Astrocyte (in vitro differentiated cells and primary cell): ENCODE results near the gene ALPL. TPM values are rescaled to one million over a fixed set of nuclear protein-coding genes. Genes with fewer than 3 reads are reported as not detected.

ENCODE experiments used
- DNase-seq: peaks from one replicate; pipeline ENCODE4 v3.0.0-alpha.2; 2010; ENCODE audit warnings: low read depth
- FAIRE-seq: peaks from 2 replicates; lab custom pipeline; 2011; peaks lifted over from hg19 to GRCh38; lab: Jason Lieb, UNC
- H2AFZ ChIP-seq: 2 replicates; pipeline ENCODE4 v1.6.0; 2012; ENCODE audit warnings: low read depth, low read length, inconsistent platforms
- H3K27ac ChIP-seq: 2 replicates; pipeline ENCODE4 v1.5.1; 2011; ENCODE audit warnings: low read depth, low read length, inconsistent platforms
- H3K27me3 ChIP-seq: 2 replicates; pipeline ENCODE4 v1.6.0; 2011; ENCODE audit warnings: low read length, inconsistent platforms; ENCODE audit not compliant: insufficient read depth
- H3K36me3 ChIP-seq: 2 replicates; pipeline ENCODE4 v1.5.1; 2011; ENCODE audit warnings: low read length, inconsistent platforms; ENCODE audit not compliant: insufficient read depth
- H3K4me1 ChIP-seq: 2 replicates; pipeline ENCODE4 v1.5.1; 2011; ENCODE audit warnings: low read length, inconsistent platforms; ENCODE audit not compliant: insufficient read depth
- H3K4me2 ChIP-seq: 2 replicates; pipeline ENCODE4 v1.6.0; 2012; ENCODE audit warnings: low read length, inconsistent platforms
- H3K4me3 ChIP-seq: 2 replicates; pipeline ENCODE4 v1.5.1; 2011; ENCODE audit warnings: low read depth, mild to moderate bottlenecking, low read length, inconsistent platforms; ENCODE audit not compliant: insufficient read depth
- H3K79me2 ChIP-seq: 2 replicates; pipeline ENCODE4 v1.6.0; 2012; ENCODE audit warnings: mild to moderate bottlenecking, low read length, inconsistent platforms; ENCODE audit not compliant: insufficient read depth
- H3K9ac ChIP-seq: 2 replicates; pipeline ENCODE4 v1.6.0; 2012; ENCODE audit warnings: mild to moderate bottlenecking, low read length, inconsistent platforms
- H3K9me3 ChIP-seq: 2 replicates; pipeline ENCODE4 v1.5.1; 2012; ENCODE audit warnings: low read depth, mild to moderate bottlenecking, low read length, inconsistent platforms; ENCODE audit not compliant: insufficient read depth
- H4K20me1 ChIP-seq: 2 replicates; pipeline ENCODE4 v1.6.0; 2012; ENCODE audit warnings: low read length, inconsistent platforms; ENCODE audit not compliant: insufficient read depth
- H3K27ac Mint-ChIP-seq: one replicate; pipeline ENCODE4 v1.8.0; 2021; ENCODE audit warnings: mild to moderate bottlenecking, mixed read lengths; ENCODE audit not compliant: unreplicated experiment
- H3K27me3 Mint-ChIP-seq: one replicate; pipeline ENCODE4 v1.8.0; 2021; ENCODE audit warnings: low read depth, mixed read lengths; ENCODE audit not compliant: unreplicated experiment
- H3K36me3 Mint-ChIP-seq: one replicate; pipeline ENCODE4 v1.8.0; 2021; ENCODE audit warnings: low read depth, mixed read lengths; ENCODE audit not compliant: unreplicated experiment
- H3K4me1 Mint-ChIP-seq: one replicate; pipeline ENCODE4 v1.8.0; 2021; ENCODE audit warnings: low read depth, mixed read lengths; ENCODE audit not compliant: unreplicated experiment
- H3K4me3 Mint-ChIP-seq: one replicate; pipeline ENCODE4 v1.8.0; 2021; ENCODE audit warnings: mild to moderate bottlenecking, moderate library complexity, mixed read lengths; ENCODE audit not compliant: unreplicated experiment
- H3K9me3 Mint-ChIP-seq: one replicate; pipeline ENCODE4 v1.8.0; 2021; ENCODE audit warnings: mild to moderate bottlenecking, mixed read lengths; ENCODE audit not compliant: unreplicated experiment
- EZH2 ChIP-seq: IDR thresholded peaks from 2 replicates; pipeline ENCODE4 v1.6.1; 2012; ENCODE audit warnings: mild to moderate bottlenecking, low read length, inconsistent platforms; ENCODE audit not compliant: insufficient read depth
- total RNA-seq: library from RNA; stranded (reverse); gene quantifications from 2 replicates; pipeline ENCODE4 v1.2.1, GENCODE V29; 2021
- TF ChIP-seq, protein P1 (sequence below): IDR thresholded peaks from 2 replicates; pipeline ENCODE4 v1.5.1; 2011; ENCODE audit warnings: low read depth, mild to moderate bottlenecking, inconsistent platforms, low read length, moderate library complexity; ENCODE audit not compliant: insufficient read depth

Gene ALPL
- total RNA-seq, 1 donor from 2014 or later: 24.3 TPM

DNA sequence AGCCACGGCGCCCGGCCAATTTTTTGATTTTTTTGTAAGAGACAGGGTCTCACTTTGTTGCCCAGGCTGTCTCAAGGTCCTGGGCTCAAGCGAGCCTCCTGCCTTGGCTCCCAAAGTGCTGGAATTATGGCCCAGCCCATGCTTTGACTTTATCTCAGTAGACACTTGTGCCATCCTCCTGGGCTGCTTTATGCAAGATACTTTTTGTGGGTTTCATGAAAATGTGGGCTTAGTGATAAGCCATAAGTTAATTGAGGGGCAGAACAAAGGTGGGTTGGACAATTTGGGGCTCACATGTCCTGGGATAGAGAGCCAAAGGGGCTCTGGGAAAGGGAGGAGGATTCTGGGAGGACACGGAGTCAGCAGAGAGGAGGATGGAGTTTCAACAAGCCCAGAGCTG is 22.0 kb downstream of the ALPL start:
- H2AFZ ChIP-seq: no peak overlapping the region
- FAIRE-seq (no peak), DNase-seq (no peak)
- peaks cover 31% of the 10 kb centered on the region for H3K27me3 ChIP-seq
- no peaks in the 10 kb centered on the region for H3K36me3 ChIP-seq
- TF ChIP-seq, protein P1, sequence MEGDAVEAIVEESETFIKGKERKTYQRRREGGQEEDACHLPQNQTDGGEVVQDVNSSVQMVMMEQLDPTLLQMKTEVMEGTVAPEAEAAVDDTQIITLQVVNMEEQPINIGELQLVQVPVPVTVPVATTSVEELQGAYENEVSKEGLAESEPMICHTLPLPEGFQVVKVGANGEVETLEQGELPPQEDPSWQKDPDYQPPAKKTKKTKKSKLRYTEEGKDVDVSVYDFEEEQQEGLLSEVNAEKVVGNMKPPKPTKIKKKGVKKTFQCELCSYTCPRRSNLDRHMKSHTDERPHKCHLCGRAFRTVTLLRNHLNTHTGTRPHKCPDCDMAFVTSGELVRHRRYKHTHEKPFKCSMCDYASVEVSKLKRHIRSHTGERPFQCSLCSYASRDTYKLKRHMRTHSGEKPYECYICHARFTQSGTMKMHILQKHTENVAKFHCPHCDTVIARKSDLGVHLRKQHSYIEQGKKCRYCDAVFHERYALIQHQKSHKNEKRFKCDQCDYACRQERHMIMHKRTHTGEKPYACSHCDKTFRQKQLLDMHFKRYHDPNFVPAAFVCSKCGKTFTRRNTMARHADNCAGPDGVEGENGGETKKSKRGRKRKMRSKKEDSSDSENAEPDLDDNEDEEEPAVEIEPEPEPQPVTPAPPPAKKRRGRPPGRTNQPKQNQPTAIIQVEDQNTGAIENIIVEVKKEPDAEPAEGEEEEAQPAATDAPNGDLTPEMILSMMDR: no peak
- no peak for TF ChIP-seq EZH2
- no peak overlapping the region for H3K4me2 ChIP-seq
- H3K4me3 ChIP-seq: no peak overlapping the region
- no peaks in the 10 kb centered on the region for H3K4me1 ChIP-seq
- H4K20me1 ChIP-seq: peaks cover 5% of the 10 kb centered on the region
- Mint-ChIP-seq H3K27ac (peak overlapping the region; percentile 44), H3K4me3 (no peak overlapping the region), H3K27me3 (peaks cover 14% of the 10 kb centered on the region), H3K4me1 (peaks cover 5% of the 10 kb centered on the region), H3K36me3 (peaks cover 2% of the 10 kb centered on the region), H3K9me3 (no peaks in the 10 kb centered on the region)
- no peak overlapping the region for H3K9ac ChIP-seq
- no peak overlapping the region for H3K27ac ChIP-seq
- no peaks in the 10 kb centered on the region for H3K79me2 ChIP-seq
- H3K9me3 ChIP-seq: no peaks in the 10 kb centered on the region

DNA sequence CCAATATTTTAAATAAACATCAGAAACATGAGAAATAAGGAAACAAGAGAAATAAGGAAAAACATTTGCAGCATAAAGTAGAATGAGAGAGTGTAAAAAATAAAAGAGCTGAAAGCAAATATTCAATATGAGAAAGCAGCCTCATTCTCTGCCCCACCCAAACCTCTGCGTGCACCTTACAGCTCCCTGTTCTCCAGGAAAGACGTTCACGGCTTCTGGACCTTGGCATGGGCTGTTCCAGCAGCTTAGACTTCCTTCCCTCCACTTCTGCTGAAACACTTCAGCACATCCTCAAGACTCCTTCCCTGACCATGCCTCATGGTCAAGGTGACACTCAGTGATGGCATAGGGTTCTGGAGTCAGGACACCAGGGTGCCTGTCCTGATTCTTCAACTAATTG is 23.3 kb downstream of the ALPL start:
- Mint-ChIP-seq H3K27me3 (peaks cover 14% of the 10 kb centered on the region), H3K27ac (no peak overlapping the region), H3K4me1 (peaks cover 5% of the 10 kb centered on the region), H3K4me3 (no peak overlapping the region), H3K9me3 (no peaks in the 10 kb centered on the region), H3K36me3 (peaks cover 2% of the 10 kb centered on the region)
- no peaks in the 10 kb centered on the region for H3K79me2 ChIP-seq
- no peak overlapping the region for H3K9ac ChIP-seq
- H3K36me3 ChIP-seq: no peaks in the 10 kb centered on the region
- no peaks in the 10 kb centered on the region for H3K9me3 ChIP-seq
- no peak overlapping the region for H3K27ac ChIP-seq
- DNase-seq: no peak
- no peaks in the 10 kb centered on the region for H3K4me1 ChIP-seq
- no peak overlapping the region for H3K4me3 ChIP-seq
- no peak overlapping the region for H3K4me2 ChIP-seq
- H2AFZ ChIP-seq: no peak overlapping the region
- no peak for TF ChIP-seq EZH2
- TF ChIP-seq, protein P1: no peak
- peaks cover 5% of the 10 kb centered on the region for H4K20me1 ChIP-seq
- no peak for FAIRE-seq
- peaks cover 34% of the 10 kb centered on the region for H3K27me3 ChIP-seq

DNA sequence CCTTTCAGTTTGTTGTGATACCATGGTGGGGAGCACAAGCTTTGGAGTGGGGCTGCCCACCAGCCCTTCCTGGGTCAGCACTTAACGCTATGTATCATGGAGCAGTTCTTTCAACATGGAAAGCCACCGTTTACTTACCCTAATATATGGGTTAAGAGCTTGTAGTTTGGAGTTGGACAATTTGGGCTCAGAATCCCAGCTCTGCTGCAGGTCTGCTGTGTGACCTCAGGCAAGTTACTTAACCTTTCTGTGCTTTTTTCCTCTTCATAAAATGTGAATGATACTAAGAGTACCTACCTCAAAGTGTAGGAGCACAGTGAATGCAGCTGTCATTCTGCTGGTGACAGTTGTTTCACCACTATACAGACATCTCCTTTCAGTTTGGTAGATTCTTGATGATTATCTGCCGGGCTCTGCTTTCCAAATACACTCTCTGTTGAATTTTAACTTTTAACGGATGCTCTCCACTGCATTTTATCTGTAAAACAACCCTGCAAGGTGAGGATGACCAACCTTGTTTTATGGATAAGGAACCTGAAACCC is 23.8 kb downstream of the ALPL start:
- FAIRE-seq (no peak), DNase-seq (no peak)
- Histone ChIP-seq H3K27ac (no peak overlapping the region), H3K4me2 (no peak overlapping the region), H3K9me3 (no peaks in the 10 kb centered on the region), H3K9ac (no peak overlapping the region), H3K79me2 (no peaks in the 10 kb centered on the region), H2AFZ (no peak overlapping the region), H4K20me1 (peaks cover 5% of the 10 kb centered on the region), H3K36me3 (no peaks in the 10 kb centered on the region), H3K4me1 (peaks cover 6% of the 10 kb centered on the region), H3K27me3 (peaks cover 37% of the 10 kb centered on the region), H3K4me3 (no peak overlapping the region)
- no peak overlapping the region for H3K27ac Mint-ChIP-seq
- peaks cover 2% of the 10 kb centered on the region for H3K36me3 Mint-ChIP-seq
- peaks cover 5% of the 10 kb centered on the region for H3K4me1 Mint-ChIP-seq
- H3K4me3 Mint-ChIP-seq: no peak overlapping the region
- H3K9me3 Mint-ChIP-seq: no peaks in the 10 kb centered on the region
- no peak for TF ChIP-seq EZH2
- TF ChIP-seq, protein P1: no peak
- peaks cover 14% of the 10 kb centered on the region for H3K27me3 Mint-ChIP-seq
